Kidney tubule cell (primary cell): ENCODE data around the gene VASN.

Source experiments
- DNase-seq: peaks from one replicate; pipeline ENCODE4 v3.0.0-alpha.2; 2018; ENCODE audit warnings: low spot score

VASN gene

DNA sequence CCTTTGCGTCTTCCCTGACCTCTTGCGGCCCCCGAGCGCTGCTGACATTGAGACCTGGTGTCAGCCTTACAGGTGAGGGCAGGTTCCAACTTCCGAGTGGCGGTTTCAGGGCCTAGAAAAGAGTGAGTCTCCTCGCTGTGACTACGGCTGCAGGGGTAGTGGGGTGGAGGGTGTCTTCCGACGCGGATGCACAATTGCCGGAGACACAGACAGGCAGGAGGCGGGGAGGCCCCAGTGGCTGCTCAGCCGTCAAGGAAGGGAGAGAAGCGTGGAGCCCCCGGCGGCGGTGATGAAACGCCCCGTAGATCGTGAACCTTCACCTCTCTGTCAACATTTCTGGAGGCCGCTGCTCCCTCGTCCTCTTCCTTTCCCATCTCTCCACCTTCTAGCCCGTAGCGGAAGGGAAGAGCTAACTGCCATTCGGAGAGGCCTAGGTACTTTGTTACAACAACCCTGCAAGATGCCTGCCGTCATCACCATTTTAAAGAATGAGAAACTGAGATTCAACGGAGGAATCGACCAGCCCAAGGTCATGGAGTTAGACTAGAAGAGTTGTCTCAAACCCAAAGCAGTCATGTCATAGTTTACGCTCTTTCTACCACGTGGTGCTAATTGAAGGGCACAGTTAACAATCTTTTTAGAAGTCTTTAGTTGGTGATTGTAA is 54.5 kb downstream of the VASN start:
- DNase-seq, result no peak

DNA sequence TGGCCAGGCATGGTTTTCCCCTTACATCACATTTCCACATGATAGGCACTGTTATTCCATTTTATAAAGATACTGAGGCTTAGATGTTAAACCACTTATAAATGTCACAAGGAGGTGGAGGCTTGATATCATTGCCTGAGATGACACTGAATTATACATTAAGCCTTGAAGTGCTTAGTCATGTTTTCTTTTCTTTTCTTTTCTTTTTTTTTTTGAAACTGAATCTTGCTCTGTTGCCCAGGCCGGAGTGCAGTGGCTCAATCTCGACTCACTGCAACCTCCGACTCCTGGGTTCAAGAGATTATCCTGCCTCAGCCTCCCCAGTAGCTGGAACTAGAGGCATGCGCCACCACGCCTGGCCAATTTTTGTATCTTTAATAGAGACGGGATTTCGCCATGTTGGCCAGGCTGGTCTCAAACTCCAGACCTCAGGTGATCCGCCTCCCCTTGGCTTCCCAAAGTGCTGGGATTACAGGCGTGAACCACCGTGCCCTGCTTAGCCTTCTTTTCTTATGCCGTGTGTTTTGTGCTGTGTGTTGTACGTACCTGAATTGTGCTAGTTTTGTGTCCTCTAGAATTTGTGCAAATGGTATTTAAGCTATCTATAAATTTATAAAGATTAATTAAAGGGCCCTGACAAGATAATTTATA is 55.2 kb downstream of the VASN start:
- DNase-seq, result no peak

DNA sequence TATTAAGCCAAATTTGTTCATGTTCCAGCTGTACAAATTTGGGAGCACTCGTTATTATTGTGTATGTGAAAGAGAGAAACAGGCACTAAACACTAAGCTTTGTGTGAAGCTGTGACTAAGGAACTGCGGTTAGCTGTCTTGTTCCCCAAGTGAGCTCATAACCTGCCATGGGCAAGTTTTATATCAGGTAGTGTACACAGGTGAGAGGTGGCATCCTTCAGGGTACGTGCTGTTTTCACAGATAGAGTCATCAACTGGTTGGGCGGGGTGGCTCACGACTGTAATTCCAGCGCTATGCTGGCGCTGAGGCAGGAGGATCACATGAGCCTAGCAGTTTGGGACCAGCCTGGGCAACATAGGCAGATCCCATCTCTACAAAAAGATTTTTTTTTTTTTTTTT is 56.9 kb downstream of the VASN start:
- no peak for DNase-seq

DNA sequence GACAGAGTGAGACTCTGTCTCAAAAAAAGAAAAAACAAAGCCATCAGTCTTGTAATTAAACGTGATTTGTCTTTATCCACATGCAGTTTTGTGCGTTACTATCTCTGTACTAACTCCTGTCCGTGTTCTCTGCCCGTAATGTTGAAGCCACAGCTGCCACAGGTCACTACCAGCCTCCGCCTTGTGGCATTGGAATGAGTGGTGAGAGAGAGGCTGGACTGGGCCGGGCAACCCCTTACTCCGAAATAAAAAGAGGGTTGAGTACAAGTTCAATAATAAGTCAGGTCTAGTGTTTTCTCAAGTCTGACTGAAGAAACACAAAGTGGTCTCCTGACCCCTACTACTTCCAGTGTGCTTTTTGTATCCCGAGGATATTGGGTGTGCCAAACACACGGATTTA is 59.4 kb downstream of the VASN start:
- no peak for DNase-seq
